RPMI7951 (cell line): Measurements from ENCODE around the gene CEMIP. TPM values are rescaled to one million over a fixed set of nuclear protein-coding genes. Genes with fewer than 3 reads are reported as not detected.
"Not testable (repeated sequence)": the region's sequence is repeated elsewhere in the genome, so short reads cannot be mapped to it uniquely, and the experiment has no call there.

ENCODE experiments used
- DNase-seq: peaks from one replicate; pipeline ENCODE4 v3.0.0-alpha.2; 2012; ENCODE audit warnings: low read depth
- total RNA-seq: library from RNA; depleted of rRNA; stranded (reverse); fragments of >200 nt; shearing (Covaris generic); gene quantifications from 2 replicates; pipeline ENCODE4 v1.2.3, GENCODE V29; 2014

Gene CEMIP
- total RNA-seq, 1 experiment from 2014 or later: 1.1 TPM

- no peak for DNase-seq
Measured at GRCh38 chr15:80755885-80756284, 23.3 kb upstream of the CEMIP start.

GRCh38 chr15:80758130-80758745 is 20.9 kb upstream of the CEMIP start:
- no peak for DNase-seq

DNA sequence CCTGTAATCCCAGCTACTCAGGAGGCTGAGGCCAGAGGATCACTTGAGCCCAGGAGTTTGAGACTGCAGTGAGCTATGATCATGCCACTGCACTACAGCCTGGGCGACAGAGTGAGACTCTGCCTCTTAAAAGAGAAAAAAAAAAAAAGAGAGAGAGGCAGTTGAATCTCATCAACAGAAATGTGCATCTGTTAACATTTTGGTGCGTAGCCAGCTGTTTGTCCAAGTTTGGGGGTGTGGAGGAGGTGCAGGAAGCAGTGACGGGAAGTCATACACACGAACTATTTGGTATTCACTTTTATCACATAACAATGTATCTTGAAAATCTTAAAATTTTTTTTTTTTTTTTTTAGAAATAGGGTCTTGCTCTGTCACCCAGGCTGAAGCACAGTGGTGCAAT is 18.2 kb upstream of the CEMIP start:
- no peak for DNase-seq

DNA sequence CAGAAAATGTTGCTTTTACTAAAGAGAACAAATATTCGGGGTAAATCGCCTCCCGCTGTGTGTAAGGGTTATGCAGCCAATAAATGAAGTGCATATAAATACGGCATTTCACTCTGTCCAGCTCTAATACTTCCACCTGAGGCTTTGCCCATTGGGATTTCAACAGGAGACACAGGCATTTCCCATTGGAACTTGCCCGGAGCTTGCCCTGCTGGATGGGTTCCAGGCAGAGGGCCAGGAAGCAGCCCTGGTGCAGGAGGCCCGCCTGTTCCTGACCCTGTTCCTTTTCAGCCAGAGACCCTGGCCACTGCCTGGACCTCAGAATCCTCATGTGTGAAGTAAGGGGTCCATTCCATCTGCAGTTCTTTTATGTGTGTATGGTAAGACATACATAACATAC is 17.4 kb upstream of the CEMIP start:
- no peak for DNase-seq

GRCh38 chr15:80763235-80763634 is 15.9 kb upstream of the CEMIP start:
- not testable (repeated sequence) for DNase-seq

DNA sequence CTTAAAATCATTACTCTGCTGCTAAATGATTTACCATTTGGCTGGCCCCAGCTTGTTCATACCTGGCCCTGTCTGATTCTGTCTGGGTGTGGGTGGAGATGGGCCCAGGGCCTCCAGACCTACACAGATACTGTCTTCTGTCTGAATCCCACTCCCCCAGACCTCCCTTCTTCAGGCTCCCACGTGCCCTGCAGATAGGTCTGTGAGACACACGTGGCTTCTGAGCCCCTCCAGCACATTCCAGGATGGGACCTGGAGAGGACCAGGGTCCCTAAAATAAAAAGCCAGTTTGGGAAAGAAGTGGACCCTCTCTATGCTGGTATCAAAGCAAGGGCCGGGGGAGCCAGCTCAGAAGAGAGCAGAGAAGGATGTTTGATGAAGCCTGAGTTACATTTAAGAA is 14.6 kb upstream of the CEMIP start:
- DNase-seq: no peak

- DNase-seq: no peak
Measured at GRCh38 chr15:80766275-80766674, 12.9 kb upstream of the CEMIP start.

GRCh38 chr15:80768158-80768557 is 11.0 kb upstream of the CEMIP start:
- no peak for DNase-seq

GRCh38 chr15:80769153-80769828 is 9.9 kb upstream of the CEMIP start:
- no peak for DNase-seq

GRCh38 chr15:80769829-80770705 is 9.1 kb upstream of the CEMIP start:
- no peak for DNase-seq

DNA sequence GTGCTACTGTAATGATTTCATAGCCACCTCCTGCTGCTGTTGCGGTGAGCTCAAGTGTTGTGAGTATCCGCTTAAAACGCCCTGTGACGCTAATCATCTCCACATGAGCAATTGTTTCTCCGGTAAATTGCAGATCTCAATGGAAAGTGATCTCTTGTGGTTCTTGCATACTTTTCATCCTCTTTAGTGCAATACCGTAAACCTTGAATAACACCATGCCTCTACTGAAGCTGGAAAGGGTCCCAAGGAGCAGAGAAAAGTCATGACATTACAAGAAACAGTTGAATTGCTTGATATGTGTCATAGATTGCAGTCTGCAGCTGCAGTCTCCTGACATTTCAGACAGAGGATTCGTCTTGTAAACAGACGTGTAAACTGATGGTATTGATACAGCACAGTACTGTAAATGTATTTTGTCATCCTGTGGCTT is 6.0 kb upstream of the CEMIP start:
- DNase-seq: peak; percentile 31

GRCh38 chr15:80773792-80774352 is 5.3 kb upstream of the CEMIP start:
- DNase-seq: no peak

DNA sequence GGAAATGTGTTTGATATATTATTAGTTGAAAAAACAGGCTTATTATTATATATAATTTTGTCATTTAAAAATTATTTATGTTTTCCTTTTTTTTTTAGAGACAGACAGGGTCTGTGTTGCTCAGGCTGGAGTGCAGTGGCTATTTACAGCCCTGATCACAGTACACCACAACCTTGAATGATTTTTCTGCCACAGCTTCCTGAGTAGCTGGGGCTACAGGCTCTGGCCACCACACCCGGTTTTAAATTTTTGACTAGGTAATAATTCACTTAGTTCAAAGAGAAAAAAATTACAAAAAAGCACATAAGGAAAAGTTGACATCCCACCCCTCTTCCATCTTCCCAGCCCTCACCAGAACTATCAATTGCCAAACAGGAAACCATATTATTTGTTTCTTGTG is 4.7 kb upstream of the CEMIP start:
- no peak for DNase-seq

- DNase-seq: no peak
Measured at GRCh38 chr15:80775338-80775737, 3.8 kb upstream of the CEMIP start.

- DNase-seq: peak; percentile 77
Measured at GRCh38 chr15:80776420-80777045, 2.6 kb upstream of the CEMIP start.

DNA sequence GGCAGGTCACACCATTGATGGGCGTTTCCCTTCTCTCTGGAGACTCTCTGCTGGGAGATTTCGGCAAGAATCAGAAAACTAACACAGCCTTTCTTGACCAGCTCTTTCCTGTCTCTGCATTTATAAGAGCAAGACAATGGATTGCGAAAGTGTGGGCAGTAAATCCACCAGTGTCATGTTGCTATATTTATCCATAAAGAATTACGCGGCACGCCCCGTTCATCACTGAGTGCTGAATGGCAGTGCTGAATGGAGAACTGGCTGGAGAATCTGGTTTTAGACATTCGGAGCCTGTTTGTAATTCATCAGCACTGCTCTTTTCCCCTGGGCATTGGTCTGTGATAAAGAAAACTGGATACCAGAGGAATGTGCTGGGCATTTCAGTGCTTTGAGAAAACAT is 2.0 kb upstream of the CEMIP start:
- peak; percentile 79 for DNase-seq

DNA sequence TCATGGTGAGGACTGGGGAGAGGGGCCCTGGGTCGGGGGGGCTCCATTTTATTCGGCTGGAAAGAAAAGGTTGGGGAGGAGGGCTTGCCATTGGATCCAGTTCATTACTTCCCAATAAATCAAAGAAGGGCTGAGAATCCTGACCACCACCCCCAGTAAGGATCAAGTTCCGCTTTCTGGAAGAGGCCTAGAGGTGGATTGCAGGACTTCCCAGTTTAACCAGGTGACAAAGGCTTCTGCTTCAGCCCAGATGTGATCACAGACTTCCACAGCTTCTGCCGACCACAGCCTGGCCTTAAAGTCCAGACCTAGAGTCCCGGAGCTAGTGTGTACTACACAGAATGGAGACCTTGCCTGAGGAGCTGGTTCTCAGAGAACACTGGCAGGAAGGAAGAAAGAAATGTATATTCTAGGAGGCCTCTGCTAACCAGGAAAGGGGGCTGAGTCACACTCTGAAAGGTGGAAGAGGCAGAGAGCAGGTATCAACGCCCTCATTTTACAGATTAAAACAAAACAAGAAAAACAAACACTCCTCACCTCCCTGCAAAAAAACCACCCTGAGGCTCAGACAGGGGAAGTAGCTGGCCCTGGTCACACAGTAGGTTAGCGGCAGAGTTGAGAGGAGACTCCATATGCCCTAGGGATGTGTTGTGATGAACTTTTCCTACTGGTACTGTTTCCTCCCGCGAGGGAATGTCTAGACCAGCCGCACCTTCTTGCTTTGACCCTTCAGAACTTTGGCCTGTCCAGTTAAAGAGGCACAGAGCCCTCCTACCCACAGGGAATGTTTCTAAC is 1.1 kb upstream of the CEMIP start:
- DNase-seq: no peak

GRCh38 chr15:80778621-80778963 is 578 bp upstream of the CEMIP start:
- no peak for DNase-seq

GRCh38 chr15:80779658-80780415 is 667 bp downstream of the CEMIP start:
- peak; percentile 43 for DNase-seq

GRCh38 chr15:80780416-80781221 is 1.4 kb downstream of the CEMIP start:
- DNase-seq: peak; percentile 57
